Measurements from ENCODE around the gene CTBP1.
"Not testable (repeated sequence)": the region's sequence is repeated elsewhere in the genome, so short reads cannot be mapped to it uniquely, and the experiment has no call there.

Gene CTBP1

DNA sequence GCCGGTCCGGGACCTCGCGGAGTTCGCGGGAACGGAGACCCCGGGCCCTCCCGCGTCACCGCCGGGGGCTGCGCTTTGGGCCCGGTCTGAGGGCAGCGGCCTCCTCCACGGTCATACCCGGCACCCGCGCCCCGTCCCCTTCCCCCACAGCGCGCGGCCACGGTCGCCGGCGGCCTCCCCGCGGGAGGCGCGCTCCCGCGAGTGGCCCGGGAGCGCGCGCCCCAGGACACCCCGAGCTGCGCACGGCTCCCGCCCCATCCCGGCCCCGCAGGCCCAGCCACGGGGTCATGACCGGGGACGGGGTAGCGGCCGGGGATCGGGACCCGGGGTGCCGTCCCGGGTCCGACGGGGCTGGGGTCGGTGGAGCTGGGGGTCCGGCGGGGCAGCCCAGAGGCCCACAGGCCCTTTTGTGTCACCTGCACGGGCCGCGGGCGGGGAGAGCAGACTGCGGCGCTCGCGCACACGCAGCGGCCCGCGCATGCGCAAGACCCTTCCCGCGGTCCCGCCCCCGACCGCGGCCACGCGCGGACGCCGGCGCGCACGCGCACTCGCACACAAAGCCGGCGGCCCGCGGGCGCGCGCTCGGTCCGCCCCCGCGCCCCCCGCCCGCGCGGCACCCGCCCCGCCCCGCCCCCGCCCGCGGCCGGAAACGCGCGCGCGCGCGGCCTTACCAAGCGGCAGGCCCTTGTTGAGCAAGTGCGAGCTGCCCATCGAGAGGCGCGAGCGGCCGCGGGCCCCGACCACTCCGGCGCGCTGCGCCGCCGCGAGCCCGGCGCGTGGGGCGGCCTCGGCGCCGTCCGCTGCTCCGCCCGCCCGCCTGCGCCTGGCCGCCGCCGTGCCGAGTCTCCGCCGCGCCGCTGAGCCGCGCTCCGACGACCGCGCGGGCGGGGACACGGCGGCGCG is at the start of gene CTBP1:
CTBP1 (minus strand) TSS at position 886 of the 903 bp plus-strand sequence. CDS start 7,799 bp downstream, outside the sequence.
- peak; percentile 55 to 82 for DNase-seq (ENCODE audit: low read depth in 1 of 2, low spot score in 1 of 2)

DNA sequence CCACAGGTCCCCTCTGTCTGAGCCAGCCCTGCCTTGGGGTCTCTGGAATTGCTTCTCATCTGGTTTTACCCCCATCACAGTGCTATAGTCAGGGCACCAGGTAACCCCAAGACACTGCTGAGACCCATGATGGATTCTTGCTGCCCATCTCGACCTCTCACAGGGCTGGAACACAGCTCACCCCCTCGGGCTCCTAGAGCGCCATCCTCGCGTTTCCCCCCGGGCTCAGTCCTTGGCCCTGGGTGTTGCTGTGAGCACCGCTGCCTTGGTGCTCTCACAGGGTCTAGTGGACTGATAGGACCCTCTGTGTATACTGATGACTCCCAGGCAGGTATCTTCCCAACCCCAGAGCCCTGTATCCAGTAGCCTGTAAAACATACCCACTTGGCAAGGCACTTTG is 49.5 kb upstream of the CTBP1 start:
- no peak for DNase-seq (ENCODE audit: low read depth in 1 of 2, low spot score in 1 of 2)

GRCh38 chr4:1297456-1298325 is 48.8 kb upstream of the CTBP1 start:
- DNase-seq (ENCODE audit: low read depth in 1 of 2, low spot score in 1 of 2): no peak

- no peak for DNase-seq (ENCODE audit: low read depth in 1 of 2, low spot score in 1 of 2)
Measured at GRCh38 chr4:1297023-1297395, 48.1 kb upstream of the CTBP1 start.

- DNase-seq (ENCODE audit: low read depth in 1 of 2, low spot score in 1 of 2): no peak
Measured at GRCh38 chr4:1296324-1297022, 47.5 kb upstream of the CTBP1 start.

DNA sequence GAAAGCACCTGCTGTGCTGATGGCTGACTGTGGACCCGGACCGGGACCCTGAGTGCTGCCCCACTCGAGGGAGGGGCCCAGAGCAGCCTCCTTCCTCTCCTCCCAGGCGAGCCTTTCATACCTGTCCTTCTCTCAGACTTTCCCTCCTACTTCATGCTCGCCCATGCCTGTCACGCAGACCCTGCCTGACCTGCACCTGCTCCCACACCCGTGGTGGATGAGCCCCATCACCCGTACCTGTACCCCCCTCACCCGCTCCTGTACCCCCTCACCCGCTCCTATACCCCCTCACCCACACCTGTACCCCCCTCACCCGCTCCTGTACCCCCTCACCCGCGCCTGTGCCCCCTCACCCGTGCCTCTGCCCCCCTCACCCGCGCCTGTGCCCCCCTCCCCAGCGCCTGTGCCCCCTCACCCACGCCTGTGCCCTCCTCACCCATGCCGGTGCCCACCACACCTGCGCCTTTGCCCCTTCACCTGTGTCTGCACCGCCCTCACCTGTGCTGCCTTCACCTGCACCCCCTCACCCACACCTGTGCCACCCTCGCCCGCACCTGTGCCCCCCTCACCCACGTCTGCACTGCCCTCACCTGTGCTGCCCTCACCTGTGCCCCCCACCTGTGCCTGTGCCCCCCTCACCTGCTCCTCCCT is 46.6 kb upstream of the CTBP1 start:
- no peak for DNase-seq (ENCODE audit: low read depth in 1 of 2, low spot score in 1 of 2)

GRCh38 chr4:1294891-1295290 is 46.0 kb upstream of the CTBP1 start:
- no peak for DNase-seq (ENCODE audit: low read depth in 1 of 2, low spot score in 1 of 2)

GRCh38 chr4:1294424-1294823 is 45.5 kb upstream of the CTBP1 start:
- DNase-seq (ENCODE audit: low read depth in 1 of 2, low spot score in 1 of 2): no peak

DNA sequence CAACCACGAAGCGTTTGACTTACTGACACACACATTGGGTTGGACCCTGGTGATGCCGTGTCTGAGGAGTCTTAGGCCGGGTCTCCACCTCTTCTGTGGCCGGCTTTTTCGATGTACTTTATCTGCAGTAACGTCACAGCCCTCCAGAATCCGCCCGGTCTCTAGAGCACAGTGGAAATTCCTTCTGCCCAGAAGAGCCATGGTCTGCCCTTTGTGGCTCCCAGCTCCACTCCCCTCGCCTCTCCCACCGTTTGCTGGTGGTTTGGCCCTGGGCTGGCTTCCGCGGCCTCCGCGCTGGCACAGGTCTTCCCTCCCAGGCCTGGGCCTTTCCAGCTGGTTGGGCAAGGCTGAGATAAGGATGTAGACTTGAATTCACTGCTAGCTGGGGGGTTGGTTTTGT is 45.1 kb upstream of the CTBP1 start:
- no peak for DNase-seq (ENCODE audit: low read depth in 1 of 2, low spot score in 1 of 2)

GRCh38 chr4:1293531-1293941 is 44.6 kb upstream of the CTBP1 start:
- DNase-seq (ENCODE audit: low read depth in 1 of 2, low spot score in 1 of 2): no peak

- DNase-seq (ENCODE audit: low read depth in 1 of 2, low spot score in 1 of 2): not testable (repeated sequence)
Measured at GRCh38 chr4:1292703-1293011, 43.7 kb upstream of the CTBP1 start.

DNA sequence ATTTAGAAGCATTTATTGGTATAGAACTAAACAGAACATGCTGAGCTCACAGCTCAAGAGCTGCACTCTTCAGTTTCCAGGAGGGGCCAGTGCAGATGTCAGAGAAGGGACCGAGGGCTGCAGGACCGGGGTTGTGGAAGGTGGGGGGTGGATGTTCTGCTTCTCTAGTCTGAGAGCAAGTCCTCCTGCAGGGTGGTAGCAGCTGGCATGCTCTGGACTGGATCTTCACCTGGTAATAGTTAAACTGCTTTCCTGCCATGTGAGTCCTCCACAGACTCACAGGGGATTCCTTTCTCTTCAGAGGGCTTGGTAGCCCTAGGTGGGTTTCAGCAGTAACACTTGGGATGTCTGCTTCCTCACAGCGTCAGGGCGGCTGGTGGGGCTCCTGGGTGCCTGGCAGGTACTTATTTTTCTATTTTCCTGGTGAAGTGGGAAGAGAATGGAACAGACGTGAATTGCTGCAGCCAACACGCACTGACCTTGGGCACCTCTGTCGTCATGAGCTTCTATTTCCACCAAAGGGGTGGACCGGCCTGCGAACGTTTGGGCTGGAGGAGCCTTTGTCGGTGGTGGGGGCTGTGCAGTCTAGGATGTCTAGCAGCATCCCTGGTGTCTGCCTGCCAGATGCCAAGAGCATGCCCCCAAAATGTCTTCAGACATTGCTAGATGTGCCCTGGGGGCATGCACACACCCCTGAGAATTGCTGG is 43.2 kb upstream of the CTBP1 start:
- no peak for DNase-seq (ENCODE audit: low read depth in 1 of 2, low spot score in 1 of 2)

DNA sequence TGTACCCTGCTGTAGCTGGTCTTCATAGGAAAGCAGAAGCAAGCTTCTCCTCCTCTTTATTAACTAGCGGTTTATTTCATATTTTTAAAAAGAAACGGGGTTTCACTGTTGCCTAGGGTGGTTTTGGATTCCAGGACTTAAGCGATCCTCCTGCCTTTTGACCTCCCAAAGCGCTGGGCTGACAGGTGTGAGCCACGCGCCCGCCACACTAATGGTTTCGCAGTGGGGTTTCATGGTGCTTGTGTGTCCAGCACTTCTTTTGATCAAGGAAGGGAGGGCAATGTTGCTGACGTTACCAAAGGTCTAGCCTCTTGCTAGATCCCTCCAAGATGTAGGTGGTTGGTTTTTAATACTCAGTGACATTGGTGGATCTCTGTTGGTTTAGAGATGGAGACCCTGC is 42.2 kb upstream of the CTBP1 start:
- no peak for DNase-seq (ENCODE audit: low read depth in 1 of 2, low spot score in 1 of 2)

DNA sequence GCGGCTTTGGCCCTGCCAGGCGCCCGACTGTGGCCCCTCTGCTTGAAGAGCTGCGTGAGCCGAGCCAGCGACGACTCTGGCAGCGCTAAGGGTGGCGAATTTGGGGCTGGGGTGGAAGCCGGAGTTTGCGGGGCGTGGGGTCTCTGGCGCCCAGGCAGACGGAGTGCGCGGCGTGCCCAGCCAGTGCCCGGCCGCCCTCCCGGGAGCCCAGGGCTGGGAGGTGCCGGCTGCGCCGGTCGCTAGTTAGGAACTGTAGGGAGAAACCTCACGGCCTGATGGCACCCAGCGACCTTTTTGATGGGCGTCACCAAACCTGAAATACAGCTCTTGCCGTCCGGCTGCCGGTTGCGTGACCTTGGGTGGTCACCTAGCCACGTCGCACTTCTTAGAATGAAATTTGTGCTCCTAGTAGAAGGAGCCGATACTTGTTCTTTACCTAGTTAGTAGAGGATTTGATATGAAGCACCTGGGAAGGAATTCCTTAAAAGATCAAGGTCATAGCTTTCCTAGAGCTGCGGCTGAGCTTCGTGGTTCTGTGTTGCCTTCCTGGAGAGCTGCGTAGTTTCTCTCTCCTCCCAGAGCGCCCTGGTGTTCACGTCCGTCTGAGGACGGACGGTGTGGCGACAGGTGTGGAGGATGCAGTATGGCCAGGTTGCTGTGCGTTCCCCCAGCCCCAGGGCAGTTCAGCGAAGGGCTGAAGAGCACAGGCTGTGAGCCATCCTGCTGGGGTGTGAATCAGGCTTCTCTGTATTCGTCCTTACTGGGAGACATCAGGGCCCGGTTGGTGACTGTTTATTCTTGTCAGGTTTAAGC is 41.4 kb upstream of the CTBP1 start:
- DNase-seq (ENCODE audit: low read depth in 1 of 2, low spot score in 1 of 2): no peak

DNA sequence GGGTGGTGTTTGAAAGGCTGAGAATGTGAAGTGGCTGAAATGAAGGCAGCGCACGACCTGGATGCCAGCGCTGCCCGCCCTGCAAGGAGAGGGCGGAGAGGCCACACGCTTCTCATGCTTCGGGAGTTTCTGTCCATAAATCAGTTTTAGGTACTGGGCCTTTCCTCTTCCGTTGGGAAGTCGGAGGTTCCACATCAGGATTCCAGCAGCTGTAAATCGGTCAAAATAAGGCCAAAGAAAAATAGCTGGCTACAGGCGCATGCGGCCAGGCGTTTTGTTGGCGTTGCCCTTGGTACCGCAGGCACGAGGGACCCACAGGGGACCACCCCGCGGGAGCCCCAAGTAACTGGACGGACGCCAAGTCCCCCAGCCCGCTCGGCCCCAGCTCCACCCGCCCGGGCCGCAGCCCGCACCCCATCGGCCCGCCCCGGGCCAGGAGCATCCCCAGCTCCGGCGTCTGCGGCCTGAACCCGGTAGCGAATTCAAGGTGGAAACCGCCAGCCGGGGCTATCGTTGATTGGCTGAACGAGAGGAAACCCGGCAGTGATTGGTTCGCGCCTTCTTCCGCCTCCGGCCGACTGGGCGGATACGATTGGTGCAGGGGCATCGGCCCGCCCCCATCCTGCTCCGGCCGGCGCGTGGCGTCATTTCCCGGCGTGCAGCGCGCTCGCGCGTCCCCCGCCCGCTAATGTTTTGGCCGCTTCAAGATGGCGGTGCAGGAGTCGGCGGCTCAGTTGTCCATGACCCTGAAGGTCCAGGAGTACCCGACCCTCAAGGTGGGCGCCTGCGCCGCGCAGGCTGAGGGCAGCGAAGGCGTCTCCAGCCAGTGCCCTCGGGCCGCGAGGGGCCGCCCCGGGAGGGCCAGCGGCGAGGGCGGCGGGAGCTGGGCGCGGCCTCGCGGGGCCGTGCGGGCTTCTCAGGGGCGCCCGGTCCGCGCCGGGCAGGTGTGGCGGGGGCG is 40.6 kb upstream of the CTBP1 start, which contains the start of gene MAEA:
MAEA (plus strand) TSS at position 685 of the 958 bp plus-strand sequence; CDS start at position 708, 23 bp downstream.
- peak; percentile 95 to 96 for DNase-seq (ENCODE audit: low read depth in 1 of 2, low spot score in 1 of 2)

DNA sequence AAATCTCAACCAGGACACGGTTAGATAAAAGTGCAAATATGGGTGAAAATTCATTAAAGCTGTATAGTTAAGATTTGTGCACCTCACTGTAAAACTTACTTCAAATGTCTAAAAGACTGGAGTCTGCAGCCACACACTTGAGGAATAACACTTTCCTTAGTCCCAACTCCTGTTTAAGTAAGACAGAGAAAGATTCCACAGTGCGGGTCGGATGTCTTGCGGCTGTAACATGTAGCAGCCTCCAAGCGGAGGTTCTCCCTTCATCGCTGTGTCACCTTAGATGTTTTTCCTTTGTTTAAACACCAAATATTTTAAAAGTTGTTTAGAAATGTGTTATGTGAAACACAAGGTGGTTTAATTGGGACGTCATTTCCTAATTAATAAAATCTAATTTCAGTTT is 39.9 kb upstream of the CTBP1 start:
- no peak for DNase-seq (ENCODE audit: low read depth in 1 of 2, low spot score in 1 of 2)

DNA sequence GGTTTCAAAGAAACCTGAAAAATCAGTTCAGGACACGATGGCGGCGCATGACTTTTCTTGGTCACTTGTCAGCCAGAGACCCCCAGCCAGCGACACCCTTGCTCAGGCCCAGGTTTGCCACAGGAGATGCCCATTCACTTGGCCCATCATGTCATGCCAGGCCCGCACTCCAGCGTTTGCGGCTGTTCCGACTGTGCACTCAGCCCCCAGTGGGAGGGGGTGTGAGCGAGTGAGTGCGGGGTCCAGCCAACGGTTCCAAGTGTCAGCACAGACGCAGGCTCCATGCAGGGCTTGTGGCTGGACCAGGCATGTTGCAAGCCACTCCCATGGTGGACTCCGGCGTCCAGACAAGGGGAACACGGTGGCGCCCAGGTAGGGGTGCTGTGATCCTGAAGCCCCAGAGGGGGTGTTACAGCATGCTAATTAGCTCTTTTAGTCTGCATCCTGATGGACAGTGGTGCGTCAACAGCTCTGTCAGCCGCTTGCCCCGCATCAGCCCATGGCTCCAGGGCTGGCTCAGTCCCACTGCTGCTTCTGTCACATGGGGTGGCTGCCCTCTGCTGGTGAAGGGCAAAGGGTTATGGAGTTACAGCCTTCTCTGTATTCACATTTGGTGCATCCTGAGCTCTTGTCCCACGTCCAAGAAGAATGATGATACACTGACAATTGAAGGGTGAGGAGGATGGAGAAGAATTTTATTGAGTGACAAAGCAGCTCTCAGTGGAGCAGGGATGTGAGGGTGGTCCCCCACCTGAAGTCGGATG is 37.0 kb upstream of the CTBP1 start:
- no peak for DNase-seq (ENCODE audit: low read depth in 1 of 2, low spot score in 1 of 2)

All from activated T-helper 1 cell treated with anti-CD3 and anti-CD28 coated beads, Interleukin-2, amount 50 U/mL, for 16 hours (primary cell).